Measurements from ENCODE around the gene NOX3. TPM values are rescaled to one million over a fixed set of nuclear protein-coding genes. Genes with fewer than 3 reads are reported as not detected.

The NOX3 gene
- total and polyA plus RNA-seq, 2 donors (not counting 3 experiments of a cell fraction or from before 2014, with no cell fraction given) = not detected

- no peak for TF ChIP-seq POLR2AphosphoS5 (IDR thresholded peaks at IDR 0.05; ENCODE audit: insufficient read depth, low read depth, low read length)
- TF ChIP-seq, protein P1, sequence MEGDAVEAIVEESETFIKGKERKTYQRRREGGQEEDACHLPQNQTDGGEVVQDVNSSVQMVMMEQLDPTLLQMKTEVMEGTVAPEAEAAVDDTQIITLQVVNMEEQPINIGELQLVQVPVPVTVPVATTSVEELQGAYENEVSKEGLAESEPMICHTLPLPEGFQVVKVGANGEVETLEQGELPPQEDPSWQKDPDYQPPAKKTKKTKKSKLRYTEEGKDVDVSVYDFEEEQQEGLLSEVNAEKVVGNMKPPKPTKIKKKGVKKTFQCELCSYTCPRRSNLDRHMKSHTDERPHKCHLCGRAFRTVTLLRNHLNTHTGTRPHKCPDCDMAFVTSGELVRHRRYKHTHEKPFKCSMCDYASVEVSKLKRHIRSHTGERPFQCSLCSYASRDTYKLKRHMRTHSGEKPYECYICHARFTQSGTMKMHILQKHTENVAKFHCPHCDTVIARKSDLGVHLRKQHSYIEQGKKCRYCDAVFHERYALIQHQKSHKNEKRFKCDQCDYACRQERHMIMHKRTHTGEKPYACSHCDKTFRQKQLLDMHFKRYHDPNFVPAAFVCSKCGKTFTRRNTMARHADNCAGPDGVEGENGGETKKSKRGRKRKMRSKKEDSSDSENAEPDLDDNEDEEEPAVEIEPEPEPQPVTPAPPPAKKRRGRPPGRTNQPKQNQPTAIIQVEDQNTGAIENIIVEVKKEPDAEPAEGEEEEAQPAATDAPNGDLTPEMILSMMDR (IDR thresholded peaks at IDR 0.05; ENCODE audit: extremely low read depth in 1 of 2, insufficient read depth in 1 of 2, low read depth in 1 of 2, low read length in 2 of 2) = no peak
- no peak for TF ChIP-seq MYC (IDR thresholded peaks at IDR 0.05; ENCODE audit: low read depth, low read length)
- no peak for TF ChIP-seq GATA2 (IDR thresholded peaks at IDR 0.05; ENCODE audit: insufficient read depth, insufficient read length, low read depth, low read length)
- TF ChIP-seq EZH2 (IDR thresholded peaks at IDR 0.05; ENCODE audit: borderline replicate concordance, low read depth, low read length, severe bottlenecking) = no peak
- TF ChIP-seq FOS (IDR thresholded peaks at IDR 0.05; ENCODE audit: borderline replicate concordance, insufficient read depth, low read length) = no peak
- no peak for TF ChIP-seq JUN (IDR thresholded peaks at IDR 0.05; ENCODE audit: borderline replicate concordance, insufficient read depth, insufficient read length, low read depth)
- no peak for TF ChIP-seq MAX (IDR thresholded peaks at IDR 0.05; ENCODE audit: insufficient read depth, insufficient read length)
- no peak for TF ChIP-seq POLR2A (IDR thresholded peaks at IDR 0.05; ENCODE audit: low read depth, low read length)
- POLR2A ChIA-PET = no interaction called here
- FAIRE-seq (no peak), DNase-seq (ENCODE audit: low read depth, low spot score) (no peak)
- Histone ChIP-seq H3K27me3 (ENCODE audit: control insufficient read depth in 2 of 2, insufficient read depth in 2 of 2, low read length in 2 of 2) (peaks cover 0 to 1% of the 10 kb centered on the region in 2 experiments), H3K4me2 (ENCODE audit: insufficient read depth, low read length) (no peak overlapping the region), H2AFZ (ENCODE audit: low read depth, low read length) (no peak overlapping the region), H4K20me1 (replicated peaks; ENCODE audit: control insufficient read depth, extremely low read depth, insufficient read depth, low read length) (no peaks in the 10 kb centered on the region), H3K36me3 (ENCODE audit: control insufficient read depth in 2 of 2, extremely low read depth in 1 of 2, insufficient read depth in 2 of 2, low read length in 2 of 2) (no peaks in the 10 kb centered on the region), H3K9ac (replicated peaks; ENCODE audit: extremely low read depth, insufficient read depth, low read length) (no peak overlapping the region), H3K9me1 (replicated peaks; ENCODE audit: control insufficient read depth, extremely low read depth, insufficient read depth, low read length) (no peaks in the 10 kb centered on the region), H3K27ac (ENCODE audit: insufficient read depth, low read depth, low read length) (no peak overlapping the region), H3K9me3 (replicated peaks; ENCODE audit: control insufficient read depth, insufficient read depth, low read length) (no peaks in the 10 kb centered on the region), H3K4me3 (replicated peaks in 1 of 3; ENCODE audit: insufficient read depth in 1 of 3, low read depth in 1 of 3, low read length in 3 of 3) (no peak overlapping the region), H3K79me2 (ENCODE audit: control insufficient read depth, insufficient read depth, low read length) (no peaks in the 10 kb centered on the region), H3K4me1 (ENCODE audit: control insufficient read depth, extremely low read depth, insufficient read depth, low read length) (no peaks in the 10 kb centered on the region)
- BruUV-seq (replicated peaks) = no TSS peak
- CTCF ChIA-PET = no interaction called here
- dilution Hi-C loops (cut with MboI; ENCODE audit: extremely low pct_ligation_motif_present, low sequenced_read_pairs) = no loop called here
- intact Hi-C loops (cut with micrococcal nuclease) = no loop called here
These were observed 59.0 kb downstream of the NOX3 start for GRCh38 chr6:155396605-155397004.

All from endothelial cell of umbilical vein (primary cell).